ENCODE measurements around the gene ALK.

GRCh38 chr2:29482867-29483266 is 438.5 kb downstream of the ALK start:
- TF ChIP-seq CTCF (IDR thresholded peaks at IDR 0.05; ENCODE audit: low read depth, low read length) (no peak), POLR2A (IDR thresholded peaks at IDR 0.05; ENCODE audit: extremely low read depth, insufficient read length) (no peak)

Measured in NB4 (cell line).